GM12878 (cell line): ENCODE measurements around the gene ASPG. TPM values are rescaled to one million over a fixed set of nuclear protein-coding genes. Genes with fewer than 3 reads are reported as not detected.

Source experiments
- ATAC-seq: fragments of 200-7000 bp; cut with Tn5 transposase; 3 replicates; pipeline ENCODE4 v1.9.1; 2020; ENCODE audit warnings: mild to moderate bottlenecking, moderate library complexity
- BruUV-seq: library from RNA; stranded (reverse); fragments of 400-500 nt; replicated peaks from 2 replicates; lab custom pipeline; 2021; lab: Mats Ljungman, UMichigan
- CTCF ChIA-PET: fragments of 300-600 bp; sonication (Branson Sonifier 250); formaldehyde crosslinking; extraction: SDS; loops from one replicate; lab custom pipeline; 2021; ENCODE audit warnings: inconsistent platforms; lab: Yijun Ruan, JAX
- POLR2A ChIA-PET: fragments of 350-600 bp; formaldehyde crosslinking; extraction: SDS; loops from one replicate; lab custom pipeline; 2021; ENCODE audit warnings: inconsistent platforms; lab: Charles Lee
- RAD21 ChIA-PET: fragments of 300-600 bp; sonication (Branson Sonifier 250); formaldehyde crosslinking; loops from one replicate; lab custom pipeline; 2023; ENCODE audit warnings: antibody characterized with exemption; ENCODE audit not compliant: unreplicated experiment; lab: Charles Lee
- SMC1A ChIA-PET: fragments of 300-600 bp; sonication (Branson Sonifier 250); formaldehyde crosslinking; loops from one replicate; lab custom pipeline; 2023; ENCODE audit not compliant: unreplicated experiment, uncharacterized antibody; lab: Charles Lee
- DNase-seq: peaks from one replicate; pipeline ENCODE4 v3.0.0-alpha.2; 2011; ENCODE audit warnings: low read depth, low spot score
- FAIRE-seq: peaks from 3 replicates; lab custom pipeline; 2011; peaks lifted over from hg19 to GRCh38; lab: Jason Lieb, UNC
- H2AFZ ChIP-seq: 2 replicates; pipeline ENCODE4 v1.6.0; 2011; ENCODE audit warnings: low read depth, low read length, control low read depth; ENCODE audit not compliant: control insufficient read depth
- H3K27ac ChIP-seq: 2 replicates; pipeline ENCODE4 v1.5.1; 2011; ENCODE audit warnings: control low read depth; ENCODE audit not compliant: control insufficient read depth, insufficient read depth
- H3K27me3 ChIP-seq, 2 experiments: replicated peaks in 1 of 2; 2 replicates each; pipeline versions ENCODE4 v1.6.0 to v1.6.1; 2011; ENCODE audit warnings: low read length in 1 of 2; ENCODE audit not compliant: control insufficient read depth in 2 of 2, insufficient read depth in 2 of 2
- H3K36me3 ChIP-seq, 2 experiments: 2 replicates each; pipeline ENCODE4 v1.5.1; 2011; ENCODE audit warnings: low read length in 1 of 2; ENCODE audit not compliant: control insufficient read depth in 2 of 2, insufficient read depth in 2 of 2
- H3K4me1 ChIP-seq: 2 replicates; pipeline ENCODE4 v1.6.1; 2011; ENCODE audit warnings: mild to moderate bottlenecking, low read length, moderate library complexity, mixed read lengths; ENCODE audit not compliant: control insufficient read depth, insufficient read depth
- H3K4me2 ChIP-seq: 2 replicates; pipeline ENCODE4 v1.6.0; 2011; ENCODE audit warnings: control low read depth; ENCODE audit not compliant: control insufficient read depth, insufficient read depth
- H3K4me3 ChIP-seq: fragments of 200-600 bp; sonication (generic); 2 replicates; pipeline ENCODE4 v1.5.1; 2016
- H3K79me2 ChIP-seq: 2 replicates; pipeline ENCODE4 v1.6.0; 2011; ENCODE audit warnings: low read length; ENCODE audit not compliant: control insufficient read depth, insufficient read depth
- H3K9ac ChIP-seq: 2 replicates; pipeline ENCODE4 v1.8.0; 2011; ENCODE audit warnings: low read length, control low read depth, mixed read lengths; ENCODE audit not compliant: control insufficient read depth, insufficient read depth
- H3K9me3 ChIP-seq: replicated peaks from 3 replicates; pipeline ENCODE4 v1.5.1; 2011; ENCODE audit warnings: mild to moderate bottlenecking, low read length; ENCODE audit not compliant: control insufficient read depth, insufficient read depth
- H4K20me1 ChIP-seq: 2 replicates; pipeline ENCODE4 v1.6.0; 2011; ENCODE audit not compliant: control insufficient read depth, insufficient read depth
- E4F1 ChIP-seq: fragments of 450-650 bp; IDR thresholded peaks from 2 replicates; pipeline ENCODE4 v1.6.1; 2018; ENCODE audit warnings: borderline replicate concordance, mild to moderate bottlenecking; ENCODE audit not compliant: partially characterized antibody
- HSF1 ChIP-seq: fragments of 150-350 bp; IDR thresholded peaks from 2 replicates; pipeline ENCODE4 v1.6.1; 2014; ENCODE audit warnings: mild to moderate bottlenecking, low read depth, low read length
- JUND ChIP-seq: IDR thresholded peaks from 2 replicates; pipeline ENCODE4 v1.6.1; 2012; ENCODE audit warnings: low read depth, mild to moderate bottlenecking, low read length, improper control_type of control experiment, moderate library complexity
- KDM1A ChIP-seq: fragments of 200-600 bp; sonication (generic); IDR thresholded peaks from 2 replicates; pipeline ENCODE4 v1.6.1; 2016; ENCODE audit warnings: borderline replicate concordance
- NR2C2 ChIP-seq: IDR thresholded peaks from 2 replicates; pipeline ENCODE4 v1.6.1; 2011; ENCODE audit warnings: borderline replicate concordance, low read depth; ENCODE audit not compliant: control insufficient read depth, insufficient read length
- NR2F1 ChIP-seq: fragments of 450-650 bp; conservative IDR thresholded peaks from 2 replicates; pipeline ENCODE4 v1.6.1; 2017; ENCODE audit warnings: mild to moderate bottlenecking
- POLR2AphosphoS5 ChIP-seq: IDR thresholded peaks from 2 replicates; pipeline ENCODE4 v1.6.1; 2011; ENCODE audit warnings: mild to moderate bottlenecking, low read length, inconsistent platforms
- PRDM15 ChIP-seq: fragments of 450-650 bp; formaldehyde crosslinking; IDR thresholded peaks from 2 replicates; pipeline ENCODE4 v1.4.0; 2020; ENCODE audit warnings: mild to moderate bottlenecking, moderate library complexity
- RB1 ChIP-seq: fragments of 450-650 bp; formaldehyde crosslinking; IDR thresholded peaks from 2 replicates; pipeline ENCODE4 v1.6.1; 2017; ENCODE audit warnings: mild to moderate bottlenecking, borderline replicate concordance
- RCOR1 ChIP-seq: conservative IDR thresholded peaks from 2 replicates; pipeline ENCODE4 v1.6.1; 2012; ENCODE audit warnings: low read depth, low read length, improper control_type of control experiment
- SKIL ChIP-seq: fragments of 450-650 bp; IDR thresholded peaks from 2 replicates; pipeline ENCODE4 v1.6.1; 2017; ENCODE audit warnings: mild to moderate bottlenecking, low read depth, inconsistent platforms; ENCODE audit not compliant: poor library complexity, severe bottlenecking
- SMARCA5 ChIP-seq: fragments of 450-650 bp; IDR thresholded peaks from 2 replicates; pipeline ENCODE4 v1.6.1; 2017; ENCODE audit warnings: mild to moderate bottlenecking
- SPI1 ChIP-seq: IDR thresholded peaks from 2 replicates; pipeline ENCODE4 v1.6.1; 2011; ENCODE audit warnings: low read depth, mild to moderate bottlenecking, low read length, moderate library complexity, borderline replicate concordance; ENCODE audit not compliant: insufficient read depth
- ZBED1 ChIP-seq: IDR thresholded peaks from 2 replicates; pipeline ENCODE4 v1.6.1; 2016; ENCODE audit warnings: borderline replicate concordance
- ZNF207 ChIP-seq: fragments of 450-650 bp; IDR thresholded peaks from 2 replicates; pipeline ENCODE4 v1.6.1; 2014; ENCODE audit warnings: antibody characterized with exemption, mild to moderate bottlenecking, borderline replicate concordance
- ZNF622 ChIP-seq: fragments of 450-650 bp; IDR thresholded peaks from 2 replicates; pipeline ENCODE4 v1.6.1; 2017; ENCODE audit warnings: mild to moderate bottlenecking, inconsistent platforms
- WGBS: methylation state at CpG from one replicate; pipeline ENCODE4 v1.1.6; 2016; ENCODE audit warnings: low lambda C conversion rate; ENCODE audit not compliant: insufficient replicate concordance, insufficient coverage; ENCODE audit errors: missing lambda C conversion rate; 5-methylcytosine and 5-hydroxymethylcytosine counted together
- in situ Hi-C: fragments of 300-500 bp; cut with MboI; formaldehyde crosslinking; loops from 9 replicates; pipeline ENCODE4 v1.14.3; 2018; ENCODE audit warnings: mixed read lengths
- intact Hi-C: fragments of 100-400 bp; cut with micrococcal nuclease; formaldehyde crosslinking; loops from one replicate; pipeline ENCODE4 v1.14.2; 2022; ENCODE audit not compliant: unreplicated experiment
- polyA plus RNA-seq, 11 experiments: library from polyadenylated mRNA; depleted of rRNA in 4 of 11; unstranded in 6 of 11; stranded (reverse) in 5 of 11; fragments of >200 nt; fragmentation: Nextera tagmentation in 4 of 11; fragmentation: Illumina TruSeq in 1 of 11; extraction: Ambion mirVana in 4 of 11; extraction: Trizol in 1 of 11; gene quantifications; 1 replicate in 1 of 11; 2 replicates in 10 of 11; pipeline versions ENCODE4 v1.2.1 to v1.2.3, GENCODE V29; 2011 to 2016; ENCODE audit warnings: inconsistent platforms in 2 of 11, missing spikeins in 2 of 11, low read depth in 1 of 11
- total RNA-seq, 4 experiments: library from RNA; depleted of rRNA in 3 of 4; stranded (reverse); fragments of >200 nt in 3 of 4; fragmentation: Illumina TruSeq in 1 of 4; extraction: Trizol in 1 of 4; gene quantifications; 2 replicates each; pipeline versions ENCODE4 v1.2.1 to v1.2.3, GENCODE V29; 2013 to 2021

ASPG gene
- total and polyA plus RNA-seq, 10 of the 15 experiments (the other 5 are each of a cell fraction or from before 2014, with no cell fraction given) = not detected

- Histone ChIP-seq H3K9ac (no peak overlapping the region), H3K79me2 (no peaks in the 10 kb centered on the region), H3K27ac (no peak overlapping the region), H3K27me3 (no peaks in the 10 kb centered on the region; a peak in 1 of 4 replicates), H2AFZ (no peak overlapping the region), H3K9me3 (no peaks in the 10 kb centered on the region), H3K36me3 (no peaks in the 10 kb centered on the region), H3K4me3 (no peak overlapping the region), H3K4me2 (no peak overlapping the region), H4K20me1 (no peaks in the 10 kb centered on the region), H3K4me1 (no peaks in the 10 kb centered on the region)
- FAIRE-seq = no peak
- ChIA-PET RAD21 (no interaction called here), POLR2A (no interaction called here), CTCF (no interaction called here), SMC1A (no interaction called here)
- no peak for DNase-seq
- ATAC-seq = no peak
- in situ Hi-C loops (no loop called here), intact Hi-C loops (no loop called here)
- 37% methylated on average over 11 of the region's 11 CpGs for whole genome bisulfite sequencing
- BruUV-seq = no TSS peak
- TF ChIP-seq POLR2AphosphoS5 (no peak), JUND (no peak), SPI1 (no peak), NR2C2 (no peak), SKIL (no peak), RB1 (no peak), ZNF622 (no peak), E4F1 (no peak), KDM1A (no peak), ZBED1 (no peak), SMARCA5 (no peak), RCOR1 (no peak), ZNF207 (no peak), NR2F1 (no peak), HSF1 (no peak), PRDM15 (CRISPR knock-in tag) (no peak)
Measured at GRCh38 chr14:104115131-104115600, 29.7 kb downstream of the ASPG start.
